ENCODE data around the gene GLB1L2. TPM values are rescaled to one million over a fixed set of nuclear protein-coding genes. Genes with fewer than 3 reads are reported as not detected.

The GLB1L2 gene
- total RNA-seq, 1 donor from 2014 or later, result 11.9 TPM

DNA sequence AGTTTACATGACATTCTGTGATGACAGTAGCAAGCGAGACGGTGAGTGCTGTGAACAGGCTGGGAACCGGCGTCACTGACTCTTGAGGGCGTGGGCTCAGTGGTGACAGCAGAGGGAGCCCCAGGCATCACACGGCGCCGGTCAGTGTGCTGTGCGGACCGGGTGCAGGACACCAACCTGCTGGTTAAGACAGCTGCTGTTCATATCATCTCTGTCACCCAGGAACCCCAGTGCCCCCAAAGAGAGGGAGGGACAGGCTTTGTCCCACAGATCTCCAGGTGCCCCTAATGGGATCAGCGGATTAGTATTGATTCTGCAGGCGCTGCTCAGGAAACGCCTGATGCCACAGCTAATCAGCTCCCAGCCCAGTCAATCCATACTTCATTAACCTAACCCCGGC lies 61.9 kb downstream of the GLB1L2 start:
- no peaks in the 10 kb centered on the region for H3K36me3 Mint-ChIP-seq (ENCODE audit: insufficient read depth)
- no peak for DNase-seq (ENCODE audit: low spot score, unreplicated experiment)
- H3K4me3 Mint-ChIP-seq (ENCODE audit: low read depth), result no peak overlapping the region
- H3K27me3 Mint-ChIP-seq, result peaks cover 3% of the 10 kb centered on the region
- H3K9me3 Mint-ChIP-seq (ENCODE audit: low read depth), result no peaks in the 10 kb centered on the region
- no peak overlapping the region for H3K27ac Mint-ChIP-seq
- TF ChIP-seq CTCF (IDR thresholded peaks at IDR 0.05; ENCODE audit: unreplicated experiment), result peak; percentile 44
- peaks cover 4% of the 10 kb centered on the region for H3K4me1 Mint-ChIP-seq (ENCODE audit: low read depth)

DNA sequence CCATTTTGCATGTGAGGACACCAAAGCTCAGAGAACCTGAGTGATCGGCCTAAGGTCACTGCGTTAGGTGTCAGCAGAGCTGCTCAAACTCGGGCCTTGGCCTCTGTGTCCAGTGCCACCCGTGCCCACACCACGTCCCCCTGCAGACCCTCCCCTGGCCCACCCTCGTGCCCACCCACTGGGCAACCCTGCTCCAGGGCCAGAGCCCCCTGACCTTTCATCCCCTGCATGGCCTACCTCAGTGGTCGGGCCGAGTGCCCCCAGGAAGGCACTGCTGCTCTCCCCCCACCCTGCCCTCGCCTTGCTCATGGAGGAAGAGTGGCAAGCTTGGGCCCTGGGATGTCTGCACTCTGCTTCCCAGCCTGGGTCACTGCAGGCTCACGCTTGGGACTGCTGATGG lies 62.5 kb downstream of the GLB1L2 start:
- H3K4me1 Mint-ChIP-seq (ENCODE audit: low read depth), result peaks cover 4% of the 10 kb centered on the region
- H3K27ac Mint-ChIP-seq, result no peak overlapping the region
- DNase-seq (ENCODE audit: low spot score, unreplicated experiment), result no peak
- H3K36me3 Mint-ChIP-seq (ENCODE audit: insufficient read depth), result no peaks in the 10 kb centered on the region
- H3K27me3 Mint-ChIP-seq, result peaks cover 3% of the 10 kb centered on the region
- TF ChIP-seq CTCF (IDR thresholded peaks at IDR 0.05; ENCODE audit: unreplicated experiment), result no peak
- H3K4me3 Mint-ChIP-seq (ENCODE audit: low read depth), result no peak overlapping the region
- no peaks in the 10 kb centered on the region for H3K9me3 Mint-ChIP-seq (ENCODE audit: low read depth)

- no peak overlapping the region for H3K4me3 Mint-ChIP-seq (ENCODE audit: low read depth)
- DNase-seq (ENCODE audit: low spot score, unreplicated experiment), result no peak
- no peaks in the 10 kb centered on the region for H3K9me3 Mint-ChIP-seq (ENCODE audit: low read depth)
- peaks cover 4% of the 10 kb centered on the region for H3K4me1 Mint-ChIP-seq (ENCODE audit: low read depth)
- H3K27ac Mint-ChIP-seq, result no peak overlapping the region
- H3K36me3 Mint-ChIP-seq (ENCODE audit: insufficient read depth), result no peaks in the 10 kb centered on the region
- no peak for TF ChIP-seq CTCF (IDR thresholded peaks at IDR 0.05; ENCODE audit: unreplicated experiment)
- H3K27me3 Mint-ChIP-seq, result peaks cover 3% of the 10 kb centered on the region
Measured at GRCh38 chr11:134395002-134395401, 63.2 kb downstream of the GLB1L2 start.

GRCh38 chr11:134397304-134398078 lies 65.7 kb downstream of the GLB1L2 start:
- no peaks in the 10 kb centered on the region for H3K36me3 Mint-ChIP-seq (ENCODE audit: insufficient read depth)
- H3K4me1 Mint-ChIP-seq (ENCODE audit: low read depth), result peaks cover 4% of the 10 kb centered on the region
- H3K9me3 Mint-ChIP-seq (ENCODE audit: low read depth), result peaks cover 6% of the 10 kb centered on the region
- peaks cover 11% of the 10 kb centered on the region for H3K27me3 Mint-ChIP-seq
- H3K27ac Mint-ChIP-seq, result no peak overlapping the region
- TF ChIP-seq CTCF (IDR thresholded peaks at IDR 0.05; ENCODE audit: unreplicated experiment), result no peak
- H3K4me3 Mint-ChIP-seq (ENCODE audit: low read depth), result no peak overlapping the region
- DNase-seq (ENCODE audit: low spot score, unreplicated experiment), result no peak

- peaks cover 6% of the 10 kb centered on the region for H3K9me3 Mint-ChIP-seq (ENCODE audit: low read depth)
- no peaks in the 10 kb centered on the region for H3K36me3 Mint-ChIP-seq (ENCODE audit: insufficient read depth)
- no peak for TF ChIP-seq CTCF (IDR thresholded peaks at IDR 0.05; ENCODE audit: unreplicated experiment)
- peaks cover 11% of the 10 kb centered on the region for H3K27me3 Mint-ChIP-seq
- H3K4me3 Mint-ChIP-seq (ENCODE audit: low read depth), result no peak overlapping the region
- no peak for DNase-seq (ENCODE audit: low spot score, unreplicated experiment)
- no peak overlapping the region for H3K27ac Mint-ChIP-seq
- peaks cover 4% of the 10 kb centered on the region for H3K4me1 Mint-ChIP-seq (ENCODE audit: low read depth)
Measured at GRCh38 chr11:134398079-134398444, 66.3 kb downstream of the GLB1L2 start.

Measured in progenitor cell of endocrine pancreas (in vitro differentiated cells).